ENCODE results near the gene RDH11. TPM values are rescaled to one million over a fixed set of nuclear protein-coding genes. Genes with fewer than 3 reads are reported as not detected.

The RDH11 gene
- total and polyA plus RNA-seq, 2 donors: 36.8 to 39.1 TPM

GRCh38 chr14:67650151-67650550 is 45.4 kb downstream of the RDH11 start:
- H3K4me3 ChIP-seq (ENCODE audit: low read length in 2 of 2): no peak overlapping the region
- H3K27me3 ChIP-seq (ENCODE audit: control insufficient read depth in 2 of 2, insufficient read depth in 1 of 2, low read length in 1 of 2): no peaks in the 10 kb centered on the region
- H3K27ac ChIP-seq (ENCODE audit: low read depth in 1 of 2, low read length in 1 of 2): no peak overlapping the region
- no peaks in the 10 kb centered on the region for H3K4me1 ChIP-seq (ENCODE audit: control insufficient read depth in 2 of 2, insufficient read depth in 2 of 2, low read length in 2 of 2)
- 96% methylated on average over 1 of the region's 1 CpG for WGBS
- H3K36me3 ChIP-seq (ENCODE audit: control insufficient read depth in 2 of 2, insufficient read depth in 2 of 2, low read length in 1 of 2): peaks cover 58 to 62% of the 10 kb centered on the region in 2 donors
- H3K9me3 ChIP-seq (ENCODE audit: control insufficient read depth in 2 of 2, insufficient read depth in 1 of 2, low read length in 1 of 2): no peaks in the 10 kb centered on the region
- DNase-seq (ENCODE audit: low read depth in 6 of 9, low spot score in 9 of 9): no peak

- H3K27ac ChIP-seq (ENCODE audit: low read depth in 1 of 2, low read length in 1 of 2): no peak overlapping the region
- H3K4me3 ChIP-seq (ENCODE audit: low read length in 2 of 2): no peak overlapping the region
- 96% methylated on average over 3 of the region's 3 CpGs for WGBS
- H3K4me1 ChIP-seq (ENCODE audit: control insufficient read depth in 2 of 2, insufficient read depth in 2 of 2, low read length in 2 of 2): no peaks in the 10 kb centered on the region
- no peaks in the 10 kb centered on the region for H3K9me3 ChIP-seq (ENCODE audit: control insufficient read depth in 2 of 2, insufficient read depth in 1 of 2, low read length in 1 of 2)
- peaks cover 28 to 32% of the 10 kb centered on the region in 2 donors for H3K36me3 ChIP-seq (ENCODE audit: control insufficient read depth in 2 of 2, insufficient read depth in 2 of 2, low read length in 1 of 2)
- H3K27me3 ChIP-seq (ENCODE audit: control insufficient read depth in 2 of 2, insufficient read depth in 1 of 2, low read length in 1 of 2): no peaks in the 10 kb centered on the region
- no peak for DNase-seq (ENCODE audit: low read depth in 6 of 9, low spot score in 9 of 9)
These were observed 49.4 kb downstream of the RDH11 start for GRCh38 chr14:67646131-67646530.

- Histone ChIP-seq H3K27ac (ENCODE audit: low read depth in 1 of 2, low read length in 1 of 2) (no peak overlapping the region), H3K27me3 (ENCODE audit: control insufficient read depth in 2 of 2, insufficient read depth in 1 of 2, low read length in 1 of 2) (no peaks in the 10 kb centered on the region), H3K36me3 (ENCODE audit: control insufficient read depth in 2 of 2, insufficient read depth in 2 of 2, low read length in 1 of 2) (peaks cover 21 to 25% of the 10 kb centered on the region in 2 donors), H3K4me3 (ENCODE audit: low read length in 2 of 2) (no peak overlapping the region), H3K4me1 (ENCODE audit: control insufficient read depth in 2 of 2, insufficient read depth in 2 of 2, low read length in 2 of 2) (no peaks in the 10 kb centered on the region), H3K9me3 (ENCODE audit: control insufficient read depth in 2 of 2, insufficient read depth in 1 of 2, low read length in 1 of 2) (no peaks in the 10 kb centered on the region)
- no peak for DNase-seq (ENCODE audit: low read depth in 6 of 9, low spot score in 9 of 9)
- 99% methylated on average over 5 of the region's 5 CpGs for WGBS
These were observed 50.1 kb downstream of the RDH11 start for GRCh38 chr14:67645414-67645813.

- no peak for DNase-seq (ENCODE audit: low read depth in 6 of 9, low spot score in 9 of 9)
- H3K36me3 ChIP-seq (ENCODE audit: control insufficient read depth in 2 of 2, insufficient read depth in 2 of 2, low read length in 1 of 2): peaks cover 11 to 15% of the 10 kb centered on the region in 2 donors
- H3K4me1 ChIP-seq (ENCODE audit: control insufficient read depth in 2 of 2, insufficient read depth in 2 of 2, low read length in 2 of 2): no peaks in the 10 kb centered on the region
- no peak overlapping the region for H3K4me3 ChIP-seq (ENCODE audit: low read length in 2 of 2)
- H3K9me3 ChIP-seq (ENCODE audit: control insufficient read depth in 2 of 2, insufficient read depth in 1 of 2, low read length in 1 of 2): no peaks in the 10 kb centered on the region
- WGBS: 92% methylated on average over 2 of the region's 2 CpGs
- no peaks in the 10 kb centered on the region for H3K27me3 ChIP-seq (ENCODE audit: control insufficient read depth in 2 of 2, insufficient read depth in 1 of 2, low read length in 1 of 2)
- no peak overlapping the region for H3K27ac ChIP-seq (ENCODE audit: low read depth in 1 of 2, low read length in 1 of 2)
These were observed 51.1 kb downstream of the RDH11 start for GRCh38 chr14:67644428-67644827.

- no peak for DNase-seq (ENCODE audit: low read depth in 6 of 9, low spot score in 9 of 9)
- 93% methylated on average over 1 of the region's 1 CpG for WGBS
- no peak overlapping the region for H3K27ac ChIP-seq (ENCODE audit: low read depth in 1 of 2, low read length in 1 of 2)
These were observed 51.9 kb downstream of the RDH11 start for GRCh38 chr14:67643713-67644112.

GRCh38 chr14:67641902-67642749 is 53.4 kb downstream of the RDH11 start:
- H3K27me3 ChIP-seq (ENCODE audit: control insufficient read depth in 2 of 2, insufficient read depth in 1 of 2, low read length in 1 of 2): no peaks in the 10 kb centered on the region
- no peaks in the 10 kb centered on the region for H3K4me1 ChIP-seq (ENCODE audit: control insufficient read depth in 2 of 2, insufficient read depth in 2 of 2, low read length in 2 of 2)
- no peak overlapping the region for H3K4me3 ChIP-seq (ENCODE audit: low read length in 2 of 2)
- H3K27ac ChIP-seq (ENCODE audit: low read depth in 1 of 2, low read length in 1 of 2): no peak overlapping the region
- no peak for DNase-seq (ENCODE audit: low read depth in 6 of 9, low spot score in 9 of 9)
- peaks cover 2 to 8% of the 10 kb centered on the region in 2 donors for H3K36me3 ChIP-seq (ENCODE audit: control insufficient read depth in 2 of 2, insufficient read depth in 2 of 2, low read length in 1 of 2)
- no peaks in the 10 kb centered on the region for H3K9me3 ChIP-seq (ENCODE audit: control insufficient read depth in 2 of 2, insufficient read depth in 1 of 2, low read length in 1 of 2)
- 93% methylated on average over 5 of the region's 5 CpGs for WGBS

More at GRCh38 chr14:67643713-67644112, 51.9 kb downstream of the RDH11 start:
- peaks cover 5 to 11% of the 10 kb centered on the region in 2 donors for H3K36me3 ChIP-seq (ENCODE audit: control insufficient read depth in 2 of 2, insufficient read depth in 2 of 2, low read length in 1 of 2)
- no peaks in the 10 kb centered on the region for H3K27me3 ChIP-seq (ENCODE audit: control insufficient read depth in 2 of 2, insufficient read depth in 1 of 2, low read length in 1 of 2)
- H3K4me1 ChIP-seq (ENCODE audit: control insufficient read depth in 2 of 2, insufficient read depth in 2 of 2, low read length in 2 of 2): no peaks in the 10 kb centered on the region
- no peaks in the 10 kb centered on the region for H3K9me3 ChIP-seq (ENCODE audit: control insufficient read depth in 2 of 2, insufficient read depth in 1 of 2, low read length in 1 of 2)
- no peak overlapping the region for H3K4me3 ChIP-seq (ENCODE audit: low read length in 2 of 2)

GRCh38 chr14:67641480-67641879 is 54.1 kb downstream of the RDH11 start:
- 98% methylated on average over 1 of the region's 1 CpG for WGBS
- Histone ChIP-seq H3K9me3 (ENCODE audit: control insufficient read depth in 2 of 2, insufficient read depth in 1 of 2, low read length in 1 of 2) (no peaks in the 10 kb centered on the region), H3K4me3 (ENCODE audit: low read length in 2 of 2) (no peak overlapping the region), H3K27ac (ENCODE audit: low read depth in 1 of 2, low read length in 1 of 2) (no peak overlapping the region), H3K4me1 (ENCODE audit: control insufficient read depth in 2 of 2, insufficient read depth in 2 of 2, low read length in 2 of 2) (no peaks in the 10 kb centered on the region), H3K36me3 (ENCODE audit: control insufficient read depth in 2 of 2, insufficient read depth in 2 of 2, low read length in 1 of 2) (peaks cover under 1 to 8% of the 10 kb centered on the region in 2 donors), H3K27me3 (ENCODE audit: control insufficient read depth in 2 of 2, insufficient read depth in 1 of 2, low read length in 1 of 2) (no peaks in the 10 kb centered on the region)
- DNase-seq (ENCODE audit: low read depth in 6 of 9, low spot score in 9 of 9): no peak

- Histone ChIP-seq H3K36me3 (ENCODE audit: control insufficient read depth in 2 of 2, insufficient read depth in 2 of 2, low read length in 1 of 2) (no peaks in the 10 kb centered on the region), H3K9me3 (ENCODE audit: control insufficient read depth in 2 of 2, insufficient read depth in 1 of 2, low read length in 1 of 2) (no peaks in the 10 kb centered on the region), H3K4me3 (ENCODE audit: low read length in 2 of 2) (no peak overlapping the region), H3K27me3 (ENCODE audit: control insufficient read depth in 2 of 2, insufficient read depth in 1 of 2, low read length in 1 of 2) (no peaks in the 10 kb centered on the region), H3K27ac (ENCODE audit: low read depth in 1 of 2, low read length in 1 of 2) (no peak overlapping the region), H3K4me1 (ENCODE audit: control insufficient read depth in 2 of 2, insufficient read depth in 2 of 2, low read length in 2 of 2) (no peaks in the 10 kb centered on the region)
- no peak for DNase-seq (ENCODE audit: low read depth in 6 of 9, low spot score in 9 of 9)
- WGBS: 98% methylated on average over 3 of the region's 3 CpGs
These were observed 56.9 kb downstream of the RDH11 start for GRCh38 chr14:67638642-67639041.

GRCh38 chr14:67636361-67636919 is 59.1 kb downstream of the RDH11 start:
- no peaks in the 10 kb centered on the region for H3K4me1 ChIP-seq (ENCODE audit: control insufficient read depth in 2 of 2, insufficient read depth in 2 of 2, low read length in 2 of 2)
- no peaks in the 10 kb centered on the region for H3K27me3 ChIP-seq (ENCODE audit: control insufficient read depth in 2 of 2, insufficient read depth in 1 of 2, low read length in 1 of 2)
- H3K4me3 ChIP-seq (ENCODE audit: low read length in 2 of 2): no peak overlapping the region
- no peak for DNase-seq (ENCODE audit: low read depth in 6 of 9, low spot score in 9 of 9)
- WGBS: 93% methylated on average over 3 of the region's 3 CpGs
- H3K9me3 ChIP-seq (ENCODE audit: control insufficient read depth in 2 of 2, insufficient read depth in 1 of 2, low read length in 1 of 2): no peaks in the 10 kb centered on the region
- H3K36me3 ChIP-seq (ENCODE audit: control insufficient read depth in 2 of 2, insufficient read depth in 2 of 2, low read length in 1 of 2): no peaks in the 10 kb centered on the region
- H3K27ac ChIP-seq (ENCODE audit: low read depth in 1 of 2, low read length in 1 of 2): no peak overlapping the region
